IMR-90 (cell line): ENCODE results near the gene COL4A2. TPM values are rescaled to one million over a fixed set of nuclear protein-coding genes. Genes with fewer than 3 reads are reported as not detected.
A peak's percentile ranks its signal among the peaks of the same experiment; 100 is the strongest.

Experiments used
- ATAC-seq: fragments of 200-7000 bp; cut with Tn5 transposase; 2 replicates; pipeline ENCODE4 v1.9.1; 2020; ENCODE audit warnings: low read depth, mild to moderate bottlenecking, moderate library complexity
- BruUV-seq: library from RNA; stranded (reverse); fragments of 400-500 nt; replicated peaks from 2 replicates; lab custom pipeline; 2021; lab: Mats Ljungman, UMichigan
- CTCF ChIA-PET: fragments of 300-600 bp; formaldehyde crosslinking; extraction: SDS; loops from one replicate; lab custom pipeline; 2021; ENCODE audit warnings: antibody characterized with exemption; lab: Yijun Ruan, JAX
- POLR2A ChIA-PET: fragments of 300-600 bp; sonication (Branson Sonifier 250); formaldehyde crosslinking; loops from one replicate; lab custom pipeline; 2022; ENCODE audit warnings: antibody characterized with exemption; ENCODE audit not compliant: unreplicated experiment; lab: Charles Lee
- DNase-seq: peaks from one replicate; pipeline ENCODE4 v3.0.0; 2013
- H2AFZ ChIP-seq: replicated peaks from 2 replicates; pipeline ENCODE3; 2013; ENCODE audit warnings: low read length, mild to moderate bottlenecking; ENCODE audit not compliant: poor library complexity
- H2AK5ac ChIP-seq: 2 replicates; pipeline ENCODE4 v1.6.1; 2013; ENCODE audit warnings: low read depth, low read length, inconsistent platforms
- H2AK9ac ChIP-seq: replicated peaks from 2 replicates; pipeline ENCODE3; 2013; ENCODE audit warnings: mild to moderate bottlenecking, low read depth, low read length, moderate library complexity; ENCODE audit not compliant: poor library complexity
- H2BK120ac ChIP-seq: 2 replicates; pipeline ENCODE4 v1.6.1; 2013; ENCODE audit warnings: low read depth, low read length, inconsistent platforms
- H2BK15ac ChIP-seq: 3 replicates; pipeline ENCODE4 v1.6.1; 2013; ENCODE audit warnings: low read depth, low read length, inconsistent platforms
- H2BK20ac ChIP-seq: 2 replicates; pipeline ENCODE4 v1.6.1; 2013; ENCODE audit warnings: low read depth, mild to moderate bottlenecking, inconsistent platforms, low read length, moderate library complexity
- H2BK5ac ChIP-seq: 2 replicates; pipeline ENCODE4 v1.6.1; 2013; ENCODE audit warnings: mild to moderate bottlenecking, low read depth, low read length, inconsistent platforms; ENCODE audit not compliant: poor library complexity, severe bottlenecking
- H3K14ac ChIP-seq: replicated peaks from 2 replicates; pipeline ENCODE4 v1.6.1; 2013; ENCODE audit warnings: low read depth, low read length, inconsistent platforms
- H3K18ac ChIP-seq: 2 replicates; pipeline ENCODE4 v1.6.1; 2013; ENCODE audit warnings: low read depth, low read length, control low read depth
- H3K23ac ChIP-seq: 2 replicates; pipeline ENCODE4 v1.6.1; 2013; ENCODE audit warnings: low read depth, low read length, inconsistent platforms
- H3K27ac ChIP-seq: 2 replicates; pipeline ENCODE4 v1.5.1; 2013; ENCODE audit warnings: mild to moderate bottlenecking, control low read depth, low read length; ENCODE audit not compliant: insufficient read depth
- H3K27me3 ChIP-seq: 2 replicates; pipeline ENCODE4 v1.6.1; 2013; ENCODE audit warnings: low read length; ENCODE audit not compliant: control insufficient read depth, insufficient read depth
- H3K36me3 ChIP-seq: 2 replicates; pipeline ENCODE4 v1.6.1; 2013; ENCODE audit warnings: low read length, mixed read lengths; ENCODE audit not compliant: control insufficient read depth, insufficient read depth
- H3K4ac ChIP-seq: 2 replicates; pipeline ENCODE4 v1.6.1; 2013; ENCODE audit warnings: low read depth, low read length, inconsistent platforms
- H3K4me1 ChIP-seq: 2 replicates; pipeline ENCODE4 v1.6.1; 2013; ENCODE audit warnings: low read length, mixed read lengths; ENCODE audit not compliant: control insufficient read depth, insufficient read depth
- H3K4me2 ChIP-seq: 2 replicates; pipeline ENCODE4 v1.6.1; 2013; ENCODE audit warnings: low read depth, mild to moderate bottlenecking, control low read depth, low read length, moderate library complexity
- H3K4me3 ChIP-seq: 2 replicates; pipeline ENCODE4 v1.5.1; 2013; ENCODE audit warnings: low read depth, mild to moderate bottlenecking, control low read depth, low read length, moderate library complexity; ENCODE audit not compliant: insufficient read depth
- H3K56ac ChIP-seq: 2 replicates; pipeline ENCODE4 v1.6.1; 2013; ENCODE audit warnings: low read length, inconsistent platforms; ENCODE audit not compliant: insufficient read depth; ENCODE audit errors: extremely low read depth
- H3K79me1 ChIP-seq, 2 experiments: 2 replicates each; pipeline ENCODE4 v1.6.1; 2013; ENCODE audit warnings: low read length in 2 of 2, inconsistent platforms in 1 of 2, low read depth in 1 of 2
- H3K9ac ChIP-seq: 2 replicates; pipeline ENCODE4 v1.6.1; 2013; ENCODE audit warnings: low read depth, low read length, control low read depth
- H3K9me1 ChIP-seq: 2 replicates; pipeline ENCODE4 v1.6.1; 2013; ENCODE audit warnings: low read length, inconsistent platforms; ENCODE audit not compliant: insufficient read depth
- H3K9me3 ChIP-seq: 2 replicates; pipeline ENCODE4 v1.6.1; 2013; ENCODE audit warnings: low read length; ENCODE audit not compliant: control insufficient read depth, insufficient read depth
- H4K20me1 ChIP-seq: 2 replicates; pipeline ENCODE4 v1.6.1; 2013; ENCODE audit warnings: low read length, inconsistent platforms; ENCODE audit not compliant: insufficient read depth
- H4K5ac ChIP-seq: 2 replicates; pipeline ENCODE4 v1.6.1; 2013; ENCODE audit warnings: mild to moderate bottlenecking, low read depth, low read length, control low read depth
- H4K8ac ChIP-seq, 2 experiments: 2 replicates each; pipeline ENCODE4 v1.6.1; 2013; ENCODE audit warnings: low read depth in 2 of 2, low read length in 2 of 2, control low read depth in 1 of 2, inconsistent platforms in 1 of 2
- H4K91ac ChIP-seq: 2 replicates; pipeline ENCODE4 v1.6.1; 2013; ENCODE audit warnings: low read depth, low read length, inconsistent platforms; ENCODE audit not compliant: insufficient read depth
- MAZ ChIP-seq: IDR thresholded peaks from 2 replicates; pipeline ENCODE4 v1.6.1; 2012; ENCODE audit warnings: low read depth, mild to moderate bottlenecking, low read length, improper control_type of control experiment, moderate library complexity, borderline replicate concordance
- NFE2L2 ChIP-seq: fragments of 150-350 bp; IDR thresholded peaks from 2 replicates; pipeline ENCODE4 v1.6.1; 2016; ENCODE audit warnings: low read depth, mild to moderate bottlenecking, low read length
- RAD21 ChIP-seq: IDR thresholded peaks from 2 replicates; pipeline ENCODE4 v1.6.1; 2012; ENCODE audit warnings: low read length, improper control_type of control experiment
- WGBS, 2 experiments: methylation state at CpG; one replicate each; pipeline versions ENCODE4 v1.1.5 to v1.1.7; 2013; ENCODE audit warnings: missing lambda C conversion rate in 2 of 2; ENCODE audit not compliant: insufficient read length in 1 of 2; ENCODE audit errors: extremely low coverage in 2 of 2; 5-methylcytosine and 5-hydroxymethylcytosine counted together
- dilution Hi-C: fragments of 300-500 bp; cut with HindIII; formaldehyde crosslinking; loops from one replicate; pipeline ENCODE4 v1.14.3; 2018; ENCODE audit warnings: low sequenced_read_pairs; ENCODE audit not compliant: unreplicated experiment
- in situ Hi-C: fragments of 300-500 bp; cut with MboI; formaldehyde crosslinking; loops from 3 replicates; pipeline ENCODE4 v1.14.3; 2019; ENCODE audit warnings: low sequenced_read_pairs, inconsistent platforms, mixed read lengths
- intact Hi-C: fragments of 100-400 bp; cut with micrococcal nuclease; formaldehyde crosslinking; loops from 2 replicates; pipeline ENCODE4 v1.10.0; 2022
- polyA plus RNA-seq, 3 experiments: library from polyadenylated mRNA; depleted of rRNA; stranded (reverse); fragments of >200 nt; gene quantifications; 2 replicates each; pipeline ENCODE4 v1.2.3, GENCODE V29; 2012; ENCODE audit warnings: low replicate concordance in 1 of 3
- total RNA-seq: library from RNA; depleted of rRNA; stranded (reverse); fragments of >200 nt; gene quantifications from 2 replicates; pipeline ENCODE4 v1.2.3, GENCODE V29; 2012

COL4A2 gene
- total and polyA plus RNA-seq, 2 of the 4 experiments (the other 2 are of a cell fraction) = 90.7 to 457 TPM

DNA sequence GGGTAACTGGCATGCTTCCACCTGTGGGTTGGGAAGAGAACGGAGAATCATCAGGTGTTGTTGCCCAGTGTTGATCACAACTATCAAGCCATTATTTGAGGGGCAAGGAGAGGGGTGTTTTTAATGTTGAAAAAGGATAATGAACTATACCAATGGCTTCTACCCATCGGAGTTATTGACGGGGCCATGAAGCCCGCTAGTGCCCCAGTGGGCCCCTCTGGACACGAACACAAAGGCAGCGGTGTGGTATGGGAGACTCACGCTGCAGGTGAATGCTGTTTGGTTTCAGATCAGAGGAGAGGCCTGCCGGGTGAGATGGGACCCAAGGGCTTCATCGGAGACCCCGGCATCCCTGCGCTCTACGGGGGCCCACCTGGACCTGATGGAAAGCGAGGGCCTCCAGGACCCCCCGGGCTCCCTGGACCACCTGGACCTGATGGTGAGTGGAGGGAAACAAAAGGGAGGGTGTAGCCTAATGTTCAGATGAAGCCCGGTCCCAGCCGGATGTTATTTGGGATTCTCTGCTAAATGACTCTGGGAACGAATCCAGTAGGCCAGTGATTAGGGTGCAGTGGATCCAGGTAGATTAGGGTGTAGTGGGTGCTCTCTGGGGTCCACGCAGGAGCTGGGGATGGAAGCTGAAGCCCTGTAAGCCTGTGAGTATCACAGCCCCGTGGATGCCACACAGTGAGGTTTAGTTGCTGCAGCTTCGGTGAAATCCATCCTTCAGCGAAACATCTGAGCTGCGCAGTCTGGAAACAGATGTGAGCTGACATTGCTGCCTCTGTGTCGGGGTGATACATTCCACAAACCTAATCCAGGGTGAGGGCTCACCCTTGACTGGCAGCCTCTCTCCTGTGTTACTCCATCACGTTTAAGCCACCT, 143.2 kb downstream of the COL4A2 start:
- dilution Hi-C loops (no loop called here), in situ Hi-C loops (no loop called here), intact Hi-C loops (no loop called here)
- Histone ChIP-seq H3K4ac (peak overlapping the region; percentile 69), H2AFZ (no peak overlapping the region), H2BK15ac (no peak overlapping the region), H3K23ac (no peak overlapping the region), H3K9me1 (peaks cover 31% of the 10 kb centered on the region), H3K4me1 (peaks cover 11% of the 10 kb centered on the region), H3K14ac (no peak overlapping the region), H3K4me3 (no peak overlapping the region), H3K27me3 (no peaks in the 10 kb centered on the region), H4K5ac (no peak overlapping the region), H3K4me2 (no peak overlapping the region), H2BK20ac (no peak overlapping the region), H2AK5ac (0 out of 2 replicates have a peak overlapping the region, but pooled peaks have one; percentile 55), H3K79me1 (peaks cover 4 to 59% of the 10 kb centered on the region in 2 experiments; a peak in 3 of 4 replicates), H4K91ac (0 out of 2 replicates have a peak overlapping the region, but pooled peaks have one; percentile 16), H3K18ac (no peak overlapping the region), H2BK120ac (peak overlapping the region; percentile 32; the same call in 1 of the 2 replicates), H3K9me3 (no peaks in the 10 kb centered on the region), H2BK5ac (no peak overlapping the region), H3K27ac (no peak overlapping the region), H3K56ac (no peak overlapping the region), H3K9ac (no peak overlapping the region), H4K20me1 (no peaks in the 10 kb centered on the region), H3K36me3 (peaks cover 69% of the 10 kb centered on the region), H4K8ac (no peak overlapping the region), H2AK9ac (no peak overlapping the region)
- 98% methylated on average over 11 of the region's 24 CpGs; no CpG with 5 or more reads in 1 of the 2 experiments for WGBS, 2 experiments
- DNase-seq (no peak), ATAC-seq (no peak)
- no peak for TF ChIP-seq MAZ
- TF ChIP-seq RAD21 = no peak
- TF ChIP-seq NFE2L2 = no peak
- CTCF ChIA-PET = no interaction called here
- no TSS peak for BruUV-seq
- POLR2A ChIA-PET = no interaction called here
